ENCODE measurements around the gene PARD3B. TPM values are rescaled to one million over a fixed set of nuclear protein-coding genes. Genes with fewer than 3 reads are reported as not detected.

PARD3B gene
- total and polyA plus RNA-seq, 2 of the 4 experiments (the other 2 are of a cell fraction): 3.3 to 15.6 TPM

- POLR2A ChIA-PET (ENCODE audit: unreplicated experiment): no interaction called here
- dilution Hi-C loops (cut with HindIII; ENCODE audit: low sequenced_read_pairs, unreplicated experiment): no loop called here
These were observed 122.7 kb downstream of the PARD3B start for GRCh38 chr2:204667990-204668389.

More at GRCh38 chr2:204667990-204668389, 122.7 kb downstream of the PARD3B start:
- peaks cover 20 to 62% of the 10 kb centered on the region in 2 experiments for H3K79me1 ChIP-seq (ENCODE audit: low read depth in 1 of 2, low read length in 2 of 2)
- no peak overlapping the region for H2AFZ ChIP-seq (replicated peaks; ENCODE audit: low read length, poor library complexity)
- CTCF ChIA-PET: no interaction called here
- no peak overlapping the region for H3K23ac ChIP-seq (ENCODE audit: low read depth, low read length)
- H3K4ac ChIP-seq (ENCODE audit: low read depth, low read length): no peak overlapping the region
- no peak overlapping the region for H3K18ac ChIP-seq (ENCODE audit: low read depth, low read length)
- BruUV-seq (replicated peaks): no TSS peak
- no peak overlapping the region for H3K9ac ChIP-seq (ENCODE audit: low read depth, low read length)
- no peak overlapping the region for H3K56ac ChIP-seq (ENCODE audit: extremely low read depth, insufficient read depth, low read length)
- no peak overlapping the region for H2BK15ac ChIP-seq (ENCODE audit: low read depth, low read length)
- no peak for TF ChIP-seq MAFK (IDR thresholded peaks at IDR 0.05; ENCODE audit: low read depth, low read length)
- TF ChIP-seq CHD1 (IDR thresholded peaks at IDR 0.05; ENCODE audit: low read depth, low read length): no peak
- TF ChIP-seq ELK1 (IDR thresholded peaks at IDR 0.05; ENCODE audit: borderline replicate concordance, low read depth, low read length): no peak
- no peak overlapping the region for H2AK9ac ChIP-seq (replicated peaks; ENCODE audit: low read depth, low read length, poor library complexity)
- intact Hi-C loops (cut with micrococcal nuclease) (no loop called here), in situ Hi-C loops (cut with MboI; ENCODE audit: low sequenced_read_pairs) (no loop called here)
- H3K4me2 ChIP-seq (ENCODE audit: low read depth, low read length): no peak overlapping the region
- H3K9me3 ChIP-seq (ENCODE audit: control insufficient read depth, insufficient read depth, low read length): no peaks in the 10 kb centered on the region
- no peak overlapping the region for H4K91ac ChIP-seq (ENCODE audit: insufficient read depth, low read depth, low read length)
- H4K8ac ChIP-seq (ENCODE audit: low read depth in 2 of 2, low read length in 2 of 2): no peak overlapping the region; a peak in 1 of 4 replicates
- H3K14ac ChIP-seq (replicated peaks; ENCODE audit: low read depth, low read length): no peak overlapping the region; the same call in 1 of the 2 replicates
- H3K4me1 ChIP-seq (ENCODE audit: control insufficient read depth, insufficient read depth, low read length): peaks cover 11% of the 10 kb centered on the region
- H3K36me3 ChIP-seq (ENCODE audit: control insufficient read depth, insufficient read depth, low read length): no peaks in the 10 kb centered on the region
- no peak overlapping the region for H2AK5ac ChIP-seq (ENCODE audit: low read depth, low read length)
- no peak overlapping the region for H2BK5ac ChIP-seq (ENCODE audit: low read depth, low read length, poor library complexity, severe bottlenecking)
- H3K27ac ChIP-seq (ENCODE audit: insufficient read depth, low read length): no peak overlapping the region
- H3K27me3 ChIP-seq (ENCODE audit: control insufficient read depth, insufficient read depth, low read length): no peaks in the 10 kb centered on the region
- H3K4me3 ChIP-seq (ENCODE audit: insufficient read depth, low read depth, low read length): no peak overlapping the region
- H4K20me1 ChIP-seq (ENCODE audit: insufficient read depth, low read length): no peaks in the 10 kb centered on the region
- DNase-seq (no peak), ATAC-seq (ENCODE audit: low read depth) (no peak)
- H3K9me1 ChIP-seq (ENCODE audit: insufficient read depth, low read length): peaks cover 3% of the 10 kb centered on the region; the same call in 1 of the 2 replicates
- no CpG with 5 or more reads among the region's 2 CpGs for WGBS, 2 experiments (ENCODE audit: extremely low coverage in 2 of 2, insufficient read length in 1 of 2)
- no peak overlapping the region for H2BK120ac ChIP-seq (ENCODE audit: low read depth, low read length)
- no peak overlapping the region for H4K5ac ChIP-seq (ENCODE audit: low read depth, low read length)
- H2BK20ac ChIP-seq (ENCODE audit: low read depth, low read length): no peak overlapping the region
